BE2C (cell line): Measurements from ENCODE around the gene TNNC2.

Experiments
- DNase-seq: peaks from one replicate; pipeline ENCODE4 v3.0.0-alpha.2; 2020
- H3K27me3 ChIP-seq: fragments of 250-450 bp; sonication (Bioruptor Pico); 2 replicates; pipeline ENCODE4 v1.5.1; 2020; ENCODE audit warnings: mild to moderate bottlenecking
- H3K36me3 ChIP-seq: fragments of 250-450 bp; sonication (Bioruptor Pico); 2 replicates; pipeline ENCODE4 v1.5.1; 2020; ENCODE audit warnings: mild to moderate bottlenecking
- H3K4me1 ChIP-seq: fragments of 250-450 bp; sonication (Bioruptor Pico); 2 replicates; pipeline ENCODE4 v1.5.1; 2020
- H3K4me3 ChIP-seq: 2 replicates; pipeline ENCODE4 v1.5.1; 2011; ENCODE audit warnings: low read depth, low read length
- H3K9me3 ChIP-seq: fragments of 250-450 bp; sonication (Bioruptor Pico); 2 replicates; pipeline ENCODE4 v1.5.1; 2020
- CTCF ChIP-seq: IDR thresholded peaks from 2 replicates; pipeline ENCODE4 v1.5.1; 2012; ENCODE audit warnings: mild to moderate bottlenecking, low read depth, low read length

The TNNC2 gene

DNA sequence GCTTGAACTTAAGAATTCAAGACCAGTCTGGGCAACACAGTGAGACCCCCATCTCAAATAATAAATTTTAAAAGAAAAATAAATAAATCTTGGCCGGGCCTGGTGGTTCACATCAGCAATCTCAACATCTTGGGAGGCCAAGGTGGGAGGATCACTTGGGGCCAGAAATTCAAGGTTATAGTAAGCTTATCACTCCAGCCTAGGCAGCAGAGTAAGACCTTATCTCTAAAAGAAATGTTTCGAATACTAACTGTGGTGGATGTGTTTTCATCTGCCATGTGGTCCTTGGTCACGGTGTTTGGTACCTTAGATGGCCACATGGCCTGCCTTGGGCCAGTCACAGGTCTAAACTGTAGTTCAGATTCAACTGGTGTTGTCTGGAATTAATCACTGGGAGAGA is 8.9 kb downstream of the TNNC2 start:
- peaks cover 36% of the 10 kb centered on the region for H3K36me3 ChIP-seq
- H3K4me3 ChIP-seq, result no peak overlapping the region
- no peak for DNase-seq
- H3K4me1 ChIP-seq, result no peaks in the 10 kb centered on the region
- TF ChIP-seq CTCF, result no peak
- no peaks in the 10 kb centered on the region for H3K27me3 ChIP-seq
- H3K9me3 ChIP-seq, result no peaks in the 10 kb centered on the region

DNA sequence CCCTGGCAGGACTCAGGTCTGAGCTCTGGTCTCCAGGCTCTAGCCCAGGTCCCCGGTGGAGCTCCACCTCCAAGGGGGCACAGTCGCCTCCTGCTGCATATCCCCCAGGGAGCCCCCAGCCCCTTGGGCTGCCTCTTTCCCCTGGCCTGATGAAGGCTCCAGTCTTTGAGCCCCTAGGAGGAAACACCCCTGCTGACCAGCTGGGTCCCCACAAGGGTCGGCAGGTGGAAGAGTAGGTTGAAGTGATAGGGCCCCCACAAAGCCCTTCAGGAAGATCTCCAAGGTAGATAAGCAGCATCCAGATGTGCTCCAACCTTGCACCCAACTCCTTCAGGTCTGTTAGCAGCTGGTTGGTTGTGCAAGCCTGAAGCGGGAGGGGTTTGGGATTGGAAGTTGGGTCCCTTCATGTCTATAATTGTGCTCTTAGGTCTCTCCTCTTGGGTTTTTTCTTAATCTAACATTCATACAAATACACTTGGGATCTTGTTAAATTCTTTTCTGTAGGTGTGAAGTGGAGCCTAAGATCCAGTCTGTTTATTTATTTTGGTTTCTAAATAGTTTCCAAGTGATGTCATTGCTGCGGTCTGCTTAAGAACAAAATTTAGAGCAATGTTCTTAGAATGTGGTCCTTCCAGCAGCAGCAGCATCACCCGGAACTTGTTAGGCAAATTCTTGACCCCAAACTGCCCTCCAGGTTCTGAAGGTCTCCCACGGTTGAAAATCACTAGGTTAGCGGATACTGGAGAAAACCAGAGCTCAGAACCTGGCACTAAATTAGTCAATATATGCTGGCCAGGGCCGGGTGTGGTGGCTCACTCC is 9.5 kb downstream of the TNNC2 start:
- Histone ChIP-seq H3K36me3 (peaks cover 36% of the 10 kb centered on the region), H3K4me1 (no peaks in the 10 kb centered on the region)

DNA sequence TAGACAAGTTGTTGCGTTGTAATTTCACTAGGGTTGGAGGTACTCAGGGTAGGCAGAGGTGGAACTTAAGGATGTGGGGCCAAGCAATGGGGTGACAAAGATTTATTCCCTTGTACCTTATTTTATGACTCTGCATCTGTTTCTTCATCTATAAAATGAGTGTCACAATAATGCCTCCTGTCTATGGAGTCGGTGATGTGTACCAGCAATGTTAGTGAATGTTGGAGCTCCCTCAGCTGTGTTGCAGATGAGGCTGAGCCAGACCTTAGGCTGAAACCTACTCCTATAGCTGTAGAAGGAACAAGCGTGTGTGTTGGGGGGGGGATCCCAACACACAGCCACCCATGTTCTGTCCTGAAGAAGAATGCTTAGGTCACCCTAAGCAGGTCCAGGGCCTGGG is 10.2 kb downstream of the TNNC2 start:
- H3K4me1 ChIP-seq, result no peaks in the 10 kb centered on the region
- peaks cover 36% of the 10 kb centered on the region for H3K36me3 ChIP-seq
- no peak for TF ChIP-seq CTCF
- H3K27me3 ChIP-seq, result no peaks in the 10 kb centered on the region
- no peak for DNase-seq
- no peaks in the 10 kb centered on the region for H3K9me3 ChIP-seq
- H3K4me3 ChIP-seq, result no peak overlapping the region

More for the DNA sequence above, 9.5 kb downstream of the TNNC2 start:
- no peak for TF ChIP-seq CTCF
- Histone ChIP-seq H3K4me3 (no peak overlapping the region), H3K27me3 (no peaks in the 10 kb centered on the region), H3K9me3 (no peaks in the 10 kb centered on the region)
- no peak for DNase-seq

GRCh38 chr20:45814314-45814713 is 12.8 kb downstream of the TNNC2 start:
- no peak for DNase-seq
- Histone ChIP-seq H3K27me3 (no peaks in the 10 kb centered on the region), H3K9me3 (no peaks in the 10 kb centered on the region), H3K4me3 (peak overlapping the region; percentile 38), H3K36me3 (peaks cover 48% of the 10 kb centered on the region), H3K4me1 (no peaks in the 10 kb centered on the region)
- TF ChIP-seq CTCF, result no peak

- Histone ChIP-seq H3K36me3 (peaks cover 51% of the 10 kb centered on the region), H3K9me3 (no peaks in the 10 kb centered on the region), H3K27me3 (no peaks in the 10 kb centered on the region), H3K4me1 (no peaks in the 10 kb centered on the region), H3K4me3 (peak overlapping the region; percentile 92)
- no peak for DNase-seq
- TF ChIP-seq CTCF, result no peak
These were observed 13.6 kb downstream of the TNNC2 start for GRCh38 chr20:45813489-45813888.

- no peak for DNase-seq
- H3K27me3 ChIP-seq, result no peaks in the 10 kb centered on the region
- peaks cover 51% of the 10 kb centered on the region for H3K36me3 ChIP-seq
- no peaks in the 10 kb centered on the region for H3K9me3 ChIP-seq
- H3K4me1 ChIP-seq, result no peaks in the 10 kb centered on the region
- H3K4me3 ChIP-seq, result peak overlapping the region; percentile 92
- TF ChIP-seq CTCF, result no peak
These were observed 14.1 kb downstream of the TNNC2 start for GRCh38 chr20:45813006-45813340.
